Osteocyte (in vitro differentiated cells): ENCODE measurements around the gene TTC19. TPM values are rescaled to one million over a fixed set of nuclear protein-coding genes. Genes with fewer than 3 reads are reported as not detected.

Experiments
- DNase-seq: peaks from one replicate; pipeline ENCODE4 v3.0.0; 2021; ENCODE audit warnings: mixed read lengths; ENCODE audit not compliant: unreplicated experiment; ENCODE audit errors: extremely low spot score
- H3K27ac Mint-ChIP-seq: one replicate; pipeline ENCODE4 v1.8.0; 2021; ENCODE audit warnings: mild to moderate bottlenecking, mixed read lengths; ENCODE audit not compliant: unreplicated experiment
- H3K27me3 Mint-ChIP-seq: one replicate; pipeline ENCODE4 v1.8.0; 2021; ENCODE audit warnings: mixed read lengths; ENCODE audit not compliant: unreplicated experiment
- H3K36me3 Mint-ChIP-seq: one replicate; pipeline ENCODE4 v1.8.0; 2021; ENCODE audit warnings: mixed read lengths; ENCODE audit not compliant: unreplicated experiment
- H3K4me1 Mint-ChIP-seq: one replicate; pipeline ENCODE4 v1.8.0; 2021; ENCODE audit warnings: mixed read lengths; ENCODE audit not compliant: unreplicated experiment
- H3K4me3 Mint-ChIP-seq: one replicate; pipeline ENCODE4 v1.8.0; 2021; ENCODE audit warnings: mild to moderate bottlenecking, moderate library complexity, mixed read lengths; ENCODE audit not compliant: unreplicated experiment
- H3K9me3 Mint-ChIP-seq: one replicate; pipeline ENCODE4 v1.8.0; 2021; ENCODE audit warnings: mixed read lengths; ENCODE audit not compliant: unreplicated experiment
- total RNA-seq: library from RNA; stranded (reverse); gene quantifications from 2 replicates; pipeline ENCODE4 v1.2.1, GENCODE V29; 2021
- TF ChIP-seq, protein P1 (sequence below): fragments of 200-600 bp; sonication (generic); IDR thresholded peaks from 2 replicates; pipeline ENCODE4 v1.5.0; 2021; ENCODE audit warnings: antibody characterized with exemption, mild to moderate bottlenecking, moderate library complexity

Gene TTC19
- total RNA-seq, 1 donor from 2014 or later: 34.4 TPM

DNA sequence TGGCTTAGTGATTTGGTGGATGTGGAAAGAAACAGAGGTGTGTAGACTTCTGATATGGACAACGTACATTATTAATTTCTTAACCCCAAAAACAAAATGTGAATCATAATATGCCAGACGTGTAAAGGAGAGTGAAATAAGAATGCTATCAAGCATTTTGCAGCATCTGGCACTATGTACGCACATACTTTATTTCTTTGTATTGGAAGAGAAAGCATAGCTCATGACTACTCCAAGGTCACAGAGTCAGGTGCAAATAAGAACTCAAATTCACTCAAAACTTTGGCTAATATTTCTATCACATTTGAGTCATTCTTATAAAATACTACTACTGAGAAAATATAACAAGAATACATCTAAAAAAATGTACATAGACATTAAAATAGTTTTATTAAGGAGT lies 74.8 kb downstream of the TTC19 start:
- H3K4me1 Mint-ChIP-seq: no peaks in the 10 kb centered on the region
- H3K27me3 Mint-ChIP-seq: no peaks in the 10 kb centered on the region
- H3K9me3 Mint-ChIP-seq: no peaks in the 10 kb centered on the region
- TF ChIP-seq, protein P1, sequence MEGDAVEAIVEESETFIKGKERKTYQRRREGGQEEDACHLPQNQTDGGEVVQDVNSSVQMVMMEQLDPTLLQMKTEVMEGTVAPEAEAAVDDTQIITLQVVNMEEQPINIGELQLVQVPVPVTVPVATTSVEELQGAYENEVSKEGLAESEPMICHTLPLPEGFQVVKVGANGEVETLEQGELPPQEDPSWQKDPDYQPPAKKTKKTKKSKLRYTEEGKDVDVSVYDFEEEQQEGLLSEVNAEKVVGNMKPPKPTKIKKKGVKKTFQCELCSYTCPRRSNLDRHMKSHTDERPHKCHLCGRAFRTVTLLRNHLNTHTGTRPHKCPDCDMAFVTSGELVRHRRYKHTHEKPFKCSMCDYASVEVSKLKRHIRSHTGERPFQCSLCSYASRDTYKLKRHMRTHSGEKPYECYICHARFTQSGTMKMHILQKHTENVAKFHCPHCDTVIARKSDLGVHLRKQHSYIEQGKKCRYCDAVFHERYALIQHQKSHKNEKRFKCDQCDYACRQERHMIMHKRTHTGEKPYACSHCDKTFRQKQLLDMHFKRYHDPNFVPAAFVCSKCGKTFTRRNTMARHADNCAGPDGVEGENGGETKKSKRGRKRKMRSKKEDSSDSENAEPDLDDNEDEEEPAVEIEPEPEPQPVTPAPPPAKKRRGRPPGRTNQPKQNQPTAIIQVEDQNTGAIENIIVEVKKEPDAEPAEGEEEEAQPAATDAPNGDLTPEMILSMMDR: no peak
- H3K4me3 Mint-ChIP-seq: no peak overlapping the region
- peaks cover 54% of the 10 kb centered on the region for H3K36me3 Mint-ChIP-seq
- no peak overlapping the region for H3K27ac Mint-ChIP-seq
- DNase-seq: no peak

DNA sequence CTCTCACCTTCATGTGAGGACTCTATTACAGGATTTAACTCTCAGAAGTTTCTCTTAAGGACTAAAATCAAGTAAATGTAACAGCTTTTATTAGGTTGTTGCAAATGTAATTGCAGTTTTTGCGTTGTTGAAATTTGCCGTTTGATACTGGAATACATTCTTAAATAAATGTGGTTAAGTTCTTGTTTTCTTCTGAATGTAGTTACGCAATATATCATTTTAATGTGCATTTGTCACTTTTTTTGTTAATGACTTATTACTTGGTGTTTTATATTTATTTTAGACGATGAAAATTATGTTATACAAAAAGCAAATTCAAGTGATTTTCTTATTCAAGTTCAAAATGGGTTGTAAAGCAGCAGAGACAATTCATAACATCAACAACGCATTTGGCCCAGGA lies 76.3 kb downstream of the TTC19 start:
- Mint-ChIP-seq H3K27me3 (no peaks in the 10 kb centered on the region), H3K9me3 (no peaks in the 10 kb centered on the region), H3K27ac (no peak overlapping the region), H3K4me1 (no peaks in the 10 kb centered on the region), H3K4me3 (no peak overlapping the region), H3K36me3 (peaks cover 51% of the 10 kb centered on the region)
- DNase-seq: no peak
- TF ChIP-seq, protein P1: no peak

Other genes with a start within 250 kb of the TTC19 start
- gene ADORA2B, start 54.7 kb upstream of the TTC19 start, total RNA-seq: 8.9 TPM in 2 replicates
- gene ZSWIM7, start 120 bp upstream of the TTC19 start, total RNA-seq: 20.3 and 22.2 TPM in 2 replicates
- gene NCOR1, start 215.7 kb downstream of the TTC19 start, total RNA-seq: 132 and 136 TPM in 2 replicates
- gene PIGL, start 217.4 kb downstream of the TTC19 start, total RNA-seq: 28.6 and 31.0 TPM in 2 replicates